ENCODE data around the gene SYT2.

Gene SYT2

GRCh38 chr1:202713110-202713509, 2.9 kb upstream of the SYT2 start:
- Histone ChIP-seq H3K27ac (replicated peaks) (no peak overlapping the region), H3K27me3 (ENCODE audit: insufficient read depth, poor library complexity, severe bottlenecking) (peaks cover 58% of the 10 kb centered on the region), H3K4me3 (replicated peaks; ENCODE audit: insufficient read depth, low read length) (no peak overlapping the region)
- TF ChIP-seq SPI1 (IDR thresholded peaks at IDR 0.05; ENCODE audit: borderline replicate concordance, low read depth) (no peak), GABPA (IDR thresholded peaks at IDR 0.05; ENCODE audit: low read depth) (no peak), CTCF (IDR thresholded peaks at IDR 0.05; ENCODE audit: insufficient read depth, low read length) (no peak), POLR2AphosphoS5 (IDR thresholded peaks at IDR 0.05; ENCODE audit: low read depth) (no peak)
- TF ChIP-seq, protein P1, sequence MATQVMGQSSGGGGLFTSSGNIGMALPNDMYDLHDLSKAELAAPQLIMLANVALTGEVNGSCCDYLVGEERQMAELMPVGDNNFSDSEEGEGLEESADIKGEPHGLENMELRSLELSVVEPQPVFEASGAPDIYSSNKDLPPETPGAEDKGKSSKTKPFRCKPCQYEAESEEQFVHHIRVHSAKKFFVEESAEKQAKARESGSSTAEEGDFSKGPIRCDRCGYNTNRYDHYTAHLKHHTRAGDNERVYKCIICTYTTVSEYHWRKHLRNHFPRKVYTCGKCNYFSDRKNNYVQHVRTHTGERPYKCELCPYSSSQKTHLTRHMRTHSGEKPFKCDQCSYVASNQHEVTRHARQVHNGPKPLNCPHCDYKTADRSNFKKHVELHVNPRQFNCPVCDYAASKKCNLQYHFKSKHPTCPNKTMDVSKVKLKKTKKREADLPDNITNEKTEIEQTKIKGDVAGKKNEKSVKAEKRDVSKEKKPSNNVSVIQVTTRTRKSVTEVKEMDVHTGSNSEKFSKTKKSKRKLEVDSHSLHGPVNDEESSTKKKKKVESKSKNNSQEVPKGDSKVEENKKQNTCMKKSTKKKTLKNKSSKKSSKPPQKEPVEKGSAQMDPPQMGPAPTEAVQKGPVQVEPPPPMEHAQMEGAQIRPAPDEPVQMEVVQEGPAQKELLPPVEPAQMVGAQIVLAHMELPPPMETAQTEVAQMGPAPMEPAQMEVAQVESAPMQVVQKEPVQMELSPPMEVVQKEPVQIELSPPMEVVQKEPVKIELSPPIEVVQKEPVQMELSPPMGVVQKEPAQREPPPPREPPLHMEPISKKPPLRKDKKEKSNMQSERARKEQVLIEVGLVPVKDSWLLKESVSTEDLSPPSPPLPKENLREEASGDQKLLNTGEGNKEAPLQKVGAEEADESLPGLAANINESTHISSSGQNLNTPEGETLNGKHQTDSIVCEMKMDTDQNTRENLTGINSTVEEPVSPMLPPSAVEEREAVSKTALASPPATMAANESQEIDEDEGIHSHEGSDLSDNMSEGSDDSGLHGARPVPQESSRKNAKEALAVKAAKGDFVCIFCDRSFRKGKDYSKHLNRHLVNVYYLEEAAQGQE (IDR thresholded peaks at IDR 0.05; ENCODE audit: insufficient replicate concordance, low read depth), result no peak
- no peak for DNase-seq (ENCODE audit: low read depth in 1 of 2, low spot score in 1 of 2)

- TF ChIP-seq CTCF (IDR thresholded peaks at IDR 0.05; ENCODE audit: insufficient read depth, low read length), result no peak
- no peak for TF ChIP-seq POLR2AphosphoS5 (IDR thresholded peaks at IDR 0.05; ENCODE audit: low read depth)
- no peak for TF ChIP-seq SPI1 (IDR thresholded peaks at IDR 0.05; ENCODE audit: borderline replicate concordance, low read depth)
- TF ChIP-seq, protein P1 (IDR thresholded peaks at IDR 0.05; ENCODE audit: insufficient replicate concordance, low read depth), result no peak
- TF ChIP-seq GABPA (IDR thresholded peaks at IDR 0.05; ENCODE audit: low read depth), result no peak
- Histone ChIP-seq H3K27me3 (ENCODE audit: insufficient read depth, poor library complexity, severe bottlenecking) (peaks cover 62% of the 10 kb centered on the region), H3K27ac (replicated peaks) (no peak overlapping the region), H3K4me3 (replicated peaks; ENCODE audit: insufficient read depth, low read length) (no peak overlapping the region)
- no peak for DNase-seq (ENCODE audit: low read depth in 1 of 2, low spot score in 1 of 2)
Measured at GRCh38 chr1:202711949-202712635, 1.8 kb upstream of the SYT2 start.

- H3K27me3 ChIP-seq (ENCODE audit: insufficient read depth, poor library complexity, severe bottlenecking), result peaks cover 65% of the 10 kb centered on the region
- no peak overlapping the region for H3K4me3 ChIP-seq (replicated peaks; ENCODE audit: insufficient read depth, low read length)
- H3K27ac ChIP-seq (replicated peaks), result no peak overlapping the region
- TF ChIP-seq CTCF (IDR thresholded peaks at IDR 0.05; ENCODE audit: insufficient read depth, low read length), result no peak
- no peak for TF ChIP-seq SPI1 (IDR thresholded peaks at IDR 0.05; ENCODE audit: borderline replicate concordance, low read depth)
- TF ChIP-seq, protein P1 (IDR thresholded peaks at IDR 0.05; ENCODE audit: insufficient replicate concordance, low read depth), result no peak
- TF ChIP-seq GABPA (IDR thresholded peaks at IDR 0.05; ENCODE audit: low read depth), result no peak
- no peak for TF ChIP-seq POLR2AphosphoS5 (IDR thresholded peaks at IDR 0.05; ENCODE audit: low read depth)
- DNase-seq (ENCODE audit: low read depth in 1 of 2, low spot score in 1 of 2), result no peak
Measured at GRCh38 chr1:202709276-202710041, 795 bp downstream of the SYT2 start.
